ENCODE results near the gene KCNJ6. TPM values are rescaled to one million over a fixed set of nuclear protein-coding genes. Genes with fewer than 3 reads are reported as not detected.

Gene KCNJ6
- total RNA-seq, 1 experiment from 2014 or later: 0.05 TPM

GRCh38 chr21:37845535-37845934 is 70.7 kb downstream of the KCNJ6 start:
- CTCF ChIA-PET: no interaction called here
- no TSS peak for BruUV-seq (replicated peaks)

GRCh38 chr21:37843191-37843590 is 73.1 kb downstream of the KCNJ6 start:
- no peak for DNase-seq
- H3K4me1 Mint-ChIP-seq (ENCODE audit: low read depth, unreplicated experiment): no peaks in the 10 kb centered on the region
- H3K27me3 Mint-ChIP-seq (ENCODE audit: unreplicated experiment): peaks cover 72% of the 10 kb centered on the region
- no peak overlapping the region for H3K27ac Mint-ChIP-seq (ENCODE audit: unreplicated experiment)
- H3K9me3 Mint-ChIP-seq (ENCODE audit: low read depth, unreplicated experiment): peaks cover 3% of the 10 kb centered on the region
- no peak for TF ChIP-seq CTCF (IDR thresholded peaks at IDR 0.05; ENCODE audit: unreplicated experiment)
- no TSS peak for BruUV-seq (replicated peaks)
- no peaks in the 10 kb centered on the region for H3K36me3 Mint-ChIP-seq (ENCODE audit: insufficient read depth, unreplicated experiment)
- intact Hi-C loops (cut with micrococcal nuclease; ENCODE audit: unreplicated experiment): no loop called here
- CTCF ChIA-PET: no interaction called here
- no peak overlapping the region for H3K4me3 Mint-ChIP-seq (ENCODE audit: low read depth, unreplicated experiment)

More at GRCh38 chr21:37845535-37845934, 70.7 kb downstream of the KCNJ6 start:
- no peak for DNase-seq
- peaks cover 80% of the 10 kb centered on the region for H3K27me3 Mint-ChIP-seq (ENCODE audit: unreplicated experiment)
- no peaks in the 10 kb centered on the region for H3K36me3 Mint-ChIP-seq (ENCODE audit: insufficient read depth, unreplicated experiment)
- intact Hi-C loops (cut with micrococcal nuclease; ENCODE audit: unreplicated experiment): no loop called here
- H3K4me1 Mint-ChIP-seq (ENCODE audit: low read depth, unreplicated experiment): peaks cover 8% of the 10 kb centered on the region
- H3K4me3 Mint-ChIP-seq (ENCODE audit: low read depth, unreplicated experiment): no peak overlapping the region
- H3K9me3 Mint-ChIP-seq (ENCODE audit: low read depth, unreplicated experiment): peaks cover 3% of the 10 kb centered on the region
- TF ChIP-seq CTCF (IDR thresholded peaks at IDR 0.05; ENCODE audit: unreplicated experiment): no peak
- H3K27ac Mint-ChIP-seq (ENCODE audit: unreplicated experiment): no peak overlapping the region

- TF ChIP-seq CTCF (IDR thresholded peaks at IDR 0.05; ENCODE audit: unreplicated experiment): no peak
- no peak for DNase-seq
- H3K27ac Mint-ChIP-seq (ENCODE audit: unreplicated experiment): no peak overlapping the region
- H3K9me3 Mint-ChIP-seq (ENCODE audit: low read depth, unreplicated experiment): peaks cover 3% of the 10 kb centered on the region
- H3K4me3 Mint-ChIP-seq (ENCODE audit: low read depth, unreplicated experiment): no peak overlapping the region
- no peaks in the 10 kb centered on the region for H3K4me1 Mint-ChIP-seq (ENCODE audit: low read depth, unreplicated experiment)
- CTCF ChIA-PET: no interaction called here
- H3K36me3 Mint-ChIP-seq (ENCODE audit: insufficient read depth, unreplicated experiment): no peaks in the 10 kb centered on the region
- intact Hi-C loops (cut with micrococcal nuclease; ENCODE audit: unreplicated experiment): no loop called here
- BruUV-seq (replicated peaks): no TSS peak
- H3K27me3 Mint-ChIP-seq (ENCODE audit: unreplicated experiment): peaks cover 66% of the 10 kb centered on the region
Measured at GRCh38 chr21:37842163-37842919, 73.9 kb downstream of the KCNJ6 start.

- CTCF ChIA-PET: no interaction called here
- no peak for DNase-seq
- Mint-ChIP-seq H3K9me3 (ENCODE audit: low read depth, unreplicated experiment) (peaks cover 3% of the 10 kb centered on the region), H3K27ac (ENCODE audit: unreplicated experiment) (no peak overlapping the region), H3K4me3 (ENCODE audit: low read depth, unreplicated experiment) (no peak overlapping the region), H3K27me3 (ENCODE audit: unreplicated experiment) (peaks cover 46% of the 10 kb centered on the region), H3K36me3 (ENCODE audit: insufficient read depth, unreplicated experiment) (no peaks in the 10 kb centered on the region), H3K4me1 (ENCODE audit: low read depth, unreplicated experiment) (no peaks in the 10 kb centered on the region)
- intact Hi-C loops (cut with micrococcal nuclease; ENCODE audit: unreplicated experiment): no loop called here
- TF ChIP-seq CTCF (IDR thresholded peaks at IDR 0.05; ENCODE audit: unreplicated experiment): no peak
- BruUV-seq (replicated peaks): no TSS peak
Measured at GRCh38 chr21:37837381-37837780, 78.9 kb downstream of the KCNJ6 start.
